NCI-H2196 (cell line): ENCODE measurements around the gene SCUBE1.

Experiments
- DNase-seq: peaks from one replicate; lab custom pipeline; 2025; ENCODE audit not compliant: unreplicated experiment; lab: John Stamatoyannopoulos, UW

Gene SCUBE1

GRCh38 chr22:43203471-43203981, 139.6 kb downstream of the SCUBE1 start:
- DNase-seq, result no peak

GRCh38 chr22:43202756-43203410, 140.3 kb downstream of the SCUBE1 start:
- no peak for DNase-seq

GRCh38 chr22:43202326-43202725, 140.8 kb downstream of the SCUBE1 start:
- DNase-seq, result no peak

- DNase-seq, result no peak
Measured at GRCh38 chr22:43201486-43202219, 141.5 kb downstream of the SCUBE1 start.

- no peak for DNase-seq
Measured at GRCh38 chr22:43200555-43200954, 142.6 kb downstream of the SCUBE1 start.

- DNase-seq, result no peak
Measured at GRCh38 chr22:43200031-43200430, 143.1 kb downstream of the SCUBE1 start.

GRCh38 chr22:43199541-43199940, 143.6 kb downstream of the SCUBE1 start:
- no peak for DNase-seq

GRCh38 chr22:43198936-43199335, 144.2 kb downstream of the SCUBE1 start:
- DNase-seq, result no peak

- DNase-seq, result no peak
Measured at GRCh38 chr22:43198126-43198525, 145.0 kb downstream of the SCUBE1 start.

GRCh38 chr22:43197271-43197941, 145.8 kb downstream of the SCUBE1 start:
- DNase-seq, result no peak

GRCh38 chr22:43191831-43192230, 151.3 kb downstream of the SCUBE1 start:
- no peak for DNase-seq

GRCh38 chr22:43188829-43189545, 154.2 kb downstream of the SCUBE1 start:
- DNase-seq, result no peak

- peak; percentile 97 for DNase-seq
Measured at GRCh38 chr22:43187171-43188099, 155.7 kb downstream of the SCUBE1 start.

- DNase-seq, result peak; percentile 41
Measured at GRCh38 chr22:43186272-43187170, 156.7 kb downstream of the SCUBE1 start, which contains the start of gene TTLL12. Gene TTLL12, minus strand, starts transcription at chr22:43187134. Its CDS starts 65 bp downstream, at chr22:43187069.

- DNase-seq, result peak; percentile 54
Measured at GRCh38 chr22:43185860-43186261, 157.3 kb downstream of the SCUBE1 start.

- no peak for DNase-seq
Measured at GRCh38 chr22:43183496-43184277, 159.5 kb downstream of the SCUBE1 start.

- DNase-seq, result no peak
Measured at GRCh38 chr22:43182726-43183125, 160.4 kb downstream of the SCUBE1 start.

GRCh38 chr22:43182118-43182517, 161.1 kb downstream of the SCUBE1 start:
- DNase-seq, result no peak
